ENCODE data around the gene TXNL4B. TPM values are rescaled to one million over a fixed set of nuclear protein-coding genes. Genes with fewer than 3 reads are reported as not detected.

Gene TXNL4B
- total and polyA plus RNA-seq, 7 experiments from 2014 or later, result 12.5 to 22.0 (median 18.5) TPM

DNA sequence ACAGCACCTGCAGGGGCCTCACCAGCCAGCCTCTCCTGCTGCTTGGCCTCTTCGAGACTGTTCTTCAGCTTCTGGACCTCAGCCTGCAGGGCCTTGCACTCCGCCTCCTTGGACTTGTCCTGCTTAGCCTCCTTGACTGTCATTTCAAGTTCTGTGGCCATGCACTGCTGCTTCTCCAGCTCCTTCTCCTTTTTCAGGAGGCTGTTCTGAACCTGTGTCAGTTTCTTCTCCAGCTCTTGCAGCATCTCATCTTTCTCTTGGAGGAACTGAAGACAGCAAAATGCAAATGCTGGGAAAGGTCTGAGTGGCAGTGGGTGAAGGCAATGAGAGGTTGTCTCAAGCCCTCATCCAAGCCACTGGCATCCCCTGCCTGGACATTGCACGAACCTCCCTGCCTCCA, 39.3 kb upstream of the TXNL4B start:
- Mint-ChIP-seq H3K36me3 (no peaks in the 10 kb centered on the region), H3K27me3 (peaks cover 0 to 12% (median 0%) of the 10 kb centered on the region in 5 donors), H3K4me1 (no peaks in the 10 kb centered on the region), H3K4me3 (no peak overlapping the region), H3K9me3 (no peaks in the 10 kb centered on the region), H3K27ac (no peak overlapping the region)
- Histone ChIP-seq H3K27ac (ENCODE audit: low read depth, low read length) (no peak overlapping the region), H3K36me3 (ENCODE audit: control insufficient read depth in 2 of 3, insufficient read depth in 3 of 3, low read length in 3 of 3) (no peaks in the 10 kb centered on the region), H3K4me1 (ENCODE audit: control insufficient read depth in 2 of 2, insufficient read depth in 2 of 2, low read length in 2 of 2) (no peaks in the 10 kb centered on the region), H3K4me3 (ENCODE audit: low read length) (no peak overlapping the region), H3K9me3 (ENCODE audit: control insufficient read depth in 2 of 3, low read length in 3 of 3) (no peaks in the 10 kb centered on the region), H3K27me3 (ENCODE audit: control insufficient read depth in 2 of 2, insufficient read depth in 2 of 2, low read length in 2 of 2) (no peaks in the 10 kb centered on the region)
- DNase-seq (no peak), ATAC-seq (no peak)
- ChIA-PET CTCF (no interaction called here), POLR2A (no interaction called here)
- intact Hi-C loops (cut with micrococcal nuclease), result no loop called here

DNA sequence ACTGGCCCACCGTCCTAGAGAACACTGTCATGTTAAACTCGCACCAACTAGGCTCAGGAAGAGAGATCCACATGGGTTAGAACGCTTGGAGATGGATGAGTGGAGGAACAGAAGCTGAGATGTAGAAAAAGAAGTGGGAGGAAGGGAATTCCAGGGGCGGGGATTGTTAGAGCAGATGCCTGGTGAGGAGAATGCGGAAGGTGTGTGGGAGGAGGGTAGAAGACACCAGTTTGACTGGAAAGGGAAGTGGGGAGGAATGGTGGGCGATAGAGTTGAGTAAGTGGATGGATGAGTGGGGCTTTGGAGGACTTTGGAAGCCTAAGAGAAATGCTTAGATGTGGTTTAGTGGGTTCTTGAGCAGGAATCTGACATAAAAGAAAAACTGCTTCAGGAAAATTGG, 37.6 kb upstream of the TXNL4B start:
- no peak overlapping the region for H3K27ac ChIP-seq (ENCODE audit: low read depth, low read length)
- H3K36me3 Mint-ChIP-seq, result no peaks in the 10 kb centered on the region
- ATAC-seq (no peak), DNase-seq (no peak)
- H3K4me1 ChIP-seq (ENCODE audit: control insufficient read depth in 2 of 2, insufficient read depth in 2 of 2, low read length in 2 of 2), result no peaks in the 10 kb centered on the region
- intact Hi-C loops (cut with micrococcal nuclease), result no loop called here
- peaks cover 0 to 3% (median 0%) of the 10 kb centered on the region in 7 donors for H3K4me1 Mint-ChIP-seq
- H3K4me3 ChIP-seq (ENCODE audit: low read length), result no peak overlapping the region
- no peaks in the 10 kb centered on the region for H3K9me3 ChIP-seq (ENCODE audit: control insufficient read depth in 2 of 3, low read length in 3 of 3)
- no peaks in the 10 kb centered on the region for H3K9me3 Mint-ChIP-seq
- peaks cover 0 to 7% (median 0%) of the 10 kb centered on the region in 5 donors for H3K27me3 Mint-ChIP-seq
- no peak overlapping the region for H3K4me3 Mint-ChIP-seq
- ChIA-PET CTCF (interaction anchor here (1.0 kb wide), 1 partner anchor 12 kb away, joined by 4 read pairs; no protein-coding TSS in a partner anchor), POLR2A (no interaction called here)
- H3K27me3 ChIP-seq (ENCODE audit: control insufficient read depth in 2 of 2, insufficient read depth in 2 of 2, low read length in 2 of 2), result no peaks in the 10 kb centered on the region
- no peak overlapping the region for H3K27ac Mint-ChIP-seq
- no peaks in the 10 kb centered on the region for H3K36me3 ChIP-seq (ENCODE audit: control insufficient read depth in 2 of 3, insufficient read depth in 3 of 3, low read length in 3 of 3)

DNA sequence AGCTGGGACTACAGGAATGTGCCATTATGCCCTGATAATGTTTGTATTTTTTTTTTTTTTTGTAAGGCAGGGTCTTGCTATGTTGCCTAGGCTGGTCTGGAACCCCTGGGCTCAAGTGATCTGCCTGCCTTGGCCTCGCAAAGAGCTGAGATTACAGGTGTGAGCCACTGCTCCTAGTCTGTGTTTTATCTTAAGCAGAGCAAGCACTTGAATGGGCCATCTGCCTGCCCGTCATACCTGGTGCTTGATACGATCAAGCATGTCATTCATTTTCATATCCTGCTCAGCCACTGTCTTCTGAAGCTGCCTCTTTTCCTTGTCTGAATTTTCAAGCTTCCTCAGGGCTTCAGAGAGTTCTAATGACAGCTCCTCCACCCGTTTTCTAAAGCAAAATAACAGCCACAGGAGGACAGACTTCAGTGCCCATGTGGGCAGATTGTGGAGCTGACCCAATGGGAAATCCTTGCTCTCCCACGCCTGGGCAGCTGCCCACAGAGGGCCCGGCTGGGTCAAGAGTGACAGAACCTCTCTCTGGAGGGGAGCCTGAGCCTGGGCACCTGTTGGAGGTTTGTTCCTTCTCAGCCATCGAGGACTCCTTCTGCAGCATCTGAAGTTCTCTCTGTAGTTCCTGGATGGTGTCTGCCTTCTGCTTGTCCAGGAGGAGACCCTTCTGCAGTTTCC, 36.7 kb upstream of the TXNL4B start:
- ChIA-PET POLR2A (no interaction called here), CTCF (interaction anchor here (0.6 to 0.7 kb wide), 2 partner anchors 27 to 91 kb away, joined by 3 read pairs; no protein-coding TSS in a partner anchor)
- H3K4me1 ChIP-seq (ENCODE audit: control insufficient read depth in 2 of 2, insufficient read depth in 2 of 2, low read length in 2 of 2), result no peaks in the 10 kb centered on the region
- ATAC-seq, result no peak
- no peaks in the 10 kb centered on the region for H3K27me3 ChIP-seq (ENCODE audit: control insufficient read depth in 2 of 2, insufficient read depth in 2 of 2, low read length in 2 of 2)
- H3K36me3 ChIP-seq (ENCODE audit: control insufficient read depth in 2 of 3, insufficient read depth in 3 of 3, low read length in 3 of 3), result no peaks in the 10 kb centered on the region
- H3K27me3 Mint-ChIP-seq, result peaks cover 0 to 7% (median 0%) of the 10 kb centered on the region in 5 donors
- no peaks in the 10 kb centered on the region for H3K9me3 ChIP-seq (ENCODE audit: control insufficient read depth in 2 of 3, low read length in 3 of 3)
- no peak for DNase-seq
- no peak overlapping the region for H3K4me3 ChIP-seq (ENCODE audit: low read length)
- peaks cover 0 to 5% (median 0%) of the 10 kb centered on the region in 7 donors for H3K4me1 Mint-ChIP-seq
- H3K36me3 Mint-ChIP-seq, result no peaks in the 10 kb centered on the region
- no peaks in the 10 kb centered on the region for H3K9me3 Mint-ChIP-seq
- no peak overlapping the region for H3K27ac ChIP-seq (ENCODE audit: low read depth, low read length)
- H3K4me3 Mint-ChIP-seq, result no peak overlapping the region
- H3K27ac Mint-ChIP-seq, result no peak overlapping the region
- intact Hi-C loops (cut with micrococcal nuclease), result loop anchor here in 1 of 2 donors (10.0 kb wide), 1 partner anchor 705 kb away; no protein-coding TSS in a partner anchor

DNA sequence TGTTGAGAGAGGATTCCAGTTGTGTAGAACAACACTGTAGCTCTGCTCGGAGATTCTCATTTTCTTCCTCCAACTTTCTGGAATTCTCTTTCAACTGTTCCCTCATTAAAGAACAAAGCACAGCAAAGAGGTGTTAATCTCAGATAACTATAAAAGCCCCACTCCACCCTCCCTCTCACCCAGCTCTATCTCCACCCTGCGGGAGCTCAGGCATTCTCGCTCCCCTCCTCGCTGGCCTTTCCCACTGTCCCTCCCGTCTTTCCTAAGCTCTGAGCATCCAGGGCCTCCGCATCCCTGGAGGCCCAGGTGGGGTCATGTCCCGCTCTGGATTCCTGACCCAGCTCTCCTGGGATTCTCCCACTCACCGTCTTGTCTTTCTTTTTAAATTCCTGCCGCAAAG, 35.3 kb upstream of the TXNL4B start:
- peaks cover 0 to 7% (median 0%) of the 10 kb centered on the region in 5 donors for H3K27me3 Mint-ChIP-seq
- H3K9me3 Mint-ChIP-seq, result no peaks in the 10 kb centered on the region
- H3K36me3 Mint-ChIP-seq, result no peaks in the 10 kb centered on the region
- H3K4me3 Mint-ChIP-seq, result no peak overlapping the region
- DNase-seq (no peak), ATAC-seq (no peak)
- Histone ChIP-seq H3K27me3 (ENCODE audit: control insufficient read depth in 2 of 2, insufficient read depth in 2 of 2, low read length in 2 of 2) (no peaks in the 10 kb centered on the region), H3K4me3 (ENCODE audit: low read length) (no peak overlapping the region), H3K27ac (ENCODE audit: low read depth, low read length) (no peak overlapping the region), H3K36me3 (ENCODE audit: control insufficient read depth in 2 of 3, insufficient read depth in 3 of 3, low read length in 3 of 3) (no peaks in the 10 kb centered on the region), H3K9me3 (ENCODE audit: control insufficient read depth in 2 of 3, low read length in 3 of 3) (no peaks in the 10 kb centered on the region), H3K4me1 (ENCODE audit: control insufficient read depth in 2 of 2, insufficient read depth in 2 of 2, low read length in 2 of 2) (no peaks in the 10 kb centered on the region)
- ChIA-PET CTCF (interaction anchor here (2.3 kb wide), 1 partner anchor 11 kb away, joined by 5 read pairs; no protein-coding TSS in a partner anchor), POLR2A (no interaction called here)
- H3K27ac Mint-ChIP-seq, result no peak overlapping the region
- intact Hi-C loops (cut with micrococcal nuclease), result loop anchor here in 1 of 2 donors (10.0 kb wide), 1 partner anchor 706 kb away; no protein-coding TSS in a partner anchor
- H3K4me1 Mint-ChIP-seq, result peaks cover 0 to 7% (median 0%) of the 10 kb centered on the region in 7 donors

DNA sequence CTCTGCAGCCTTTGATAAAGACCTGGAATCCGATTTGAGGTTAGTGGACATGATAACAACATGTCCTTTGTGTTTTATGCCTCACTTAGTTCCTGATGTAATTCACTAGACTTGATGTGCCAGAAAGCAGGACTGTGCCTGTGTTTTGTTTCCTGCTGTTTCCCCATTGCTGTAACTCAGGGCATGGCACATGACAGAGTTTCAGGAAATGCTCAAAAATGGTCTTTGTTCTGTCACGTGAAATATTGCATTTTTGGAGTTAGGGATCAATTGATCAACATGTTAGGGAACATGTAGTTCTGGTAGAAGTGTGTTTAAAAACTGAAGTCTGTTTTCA, 33.0 kb upstream of the TXNL4B start:
- ATAC-seq, result no peak
- CTCF ChIA-PET, result no interaction called here
- intact Hi-C loops (cut with micrococcal nuclease), result loop anchor here in 1 of 2 donors (10.0 kb wide), 1 partner anchor 708 kb away; no protein-coding TSS in a partner anchor
- no peaks in the 10 kb centered on the region for H3K4me1 ChIP-seq (ENCODE audit: control insufficient read depth in 2 of 2, insufficient read depth in 2 of 2, low read length in 2 of 2)
- Mint-ChIP-seq H3K27me3 (peaks cover 0 to 5% (median 0%) of the 10 kb centered on the region in 5 donors), H3K4me3 (no peak overlapping the region), H3K36me3 (no peaks in the 10 kb centered on the region), H3K9me3 (no peaks in the 10 kb centered on the region), H3K27ac (peak overlapping the region in 1 of 9 donors; percentile 49), H3K4me1 (peaks cover 0 to 7% (median 0%) of the 10 kb centered on the region in 7 donors)
- no peak overlapping the region for H3K4me3 ChIP-seq (ENCODE audit: low read length)
- H3K27ac ChIP-seq (ENCODE audit: low read depth, low read length), result no peak overlapping the region
- H3K36me3 ChIP-seq (ENCODE audit: control insufficient read depth in 2 of 3, insufficient read depth in 3 of 3, low read length in 3 of 3), result no peaks in the 10 kb centered on the region
- POLR2A ChIA-PET, result no interaction called here
- DNase-seq, result no peak
- H3K9me3 ChIP-seq (ENCODE audit: control insufficient read depth in 2 of 3, low read length in 3 of 3), result no peaks in the 10 kb centered on the region
- H3K27me3 ChIP-seq (ENCODE audit: control insufficient read depth in 2 of 2, insufficient read depth in 2 of 2, low read length in 2 of 2), result no peaks in the 10 kb centered on the region

GRCh38 chr16:72125635-72126428, 32.4 kb upstream of the TXNL4B start:
- no peak for DNase-seq
- no peak for ATAC-seq
- H3K9me3 Mint-ChIP-seq, result no peaks in the 10 kb centered on the region
- intact Hi-C loops (cut with micrococcal nuclease), result loop anchor here in 1 of 2 donors (10.0 kb wide), 1 partner anchor 709 kb away; no protein-coding TSS in a partner anchor
- Histone ChIP-seq H3K27ac (ENCODE audit: low read depth, low read length) (no peak overlapping the region), H3K4me3 (ENCODE audit: low read length) (no peak overlapping the region), H3K9me3 (ENCODE audit: control insufficient read depth in 2 of 3, low read length in 3 of 3) (no peaks in the 10 kb centered on the region), H3K27me3 (ENCODE audit: control insufficient read depth in 2 of 2, insufficient read depth in 2 of 2, low read length in 2 of 2) (no peaks in the 10 kb centered on the region), H3K36me3 (ENCODE audit: control insufficient read depth in 2 of 3, insufficient read depth in 3 of 3, low read length in 3 of 3) (no peaks in the 10 kb centered on the region), H3K4me1 (ENCODE audit: control insufficient read depth in 2 of 2, insufficient read depth in 2 of 2, low read length in 2 of 2) (no peaks in the 10 kb centered on the region)
- no peaks in the 10 kb centered on the region for H3K27me3 Mint-ChIP-seq
- ChIA-PET POLR2A (no interaction called here), CTCF (interaction anchor here (0.5 to 0.9 kb wide), 3 partner anchors 1734 to 1983 kb away, joined by 3 read pairs; no protein-coding TSS in a partner anchor)
- H3K36me3 Mint-ChIP-seq, result no peaks in the 10 kb centered on the region
- H3K4me1 Mint-ChIP-seq, result peaks cover 0 to 7% (median 0%) of the 10 kb centered on the region in 7 donors
- H3K27ac Mint-ChIP-seq, result no peak overlapping the region
- H3K4me3 Mint-ChIP-seq, result peak overlapping the region in 1 of 10 donors; percentile 11

All from naive thymus-derived CD4-positive, alpha-beta T cell (primary cell).